ENCODE results near the gene ABHD4. TPM values are rescaled to one million over a fixed set of nuclear protein-coding genes. Genes with fewer than 3 reads are reported as not detected.

The ABHD4 gene
- total RNA-seq, 5 donors from 2014 or later (not counting 1 experiment from before 2014, with no cell fraction given) = 10.1 to 20.9 (median 17.3) TPM

- Mint-ChIP-seq H3K4me1 (peaks cover 0 to 8% (median 0%) of the 10 kb centered on the region in 3 donors), H3K27ac (no peak overlapping the region), H3K36me3 (peaks cover 3% of the 10 kb centered on the region), H3K9me3 (no peaks in the 10 kb centered on the region), H3K4me3 (no peak overlapping the region), H3K27me3 (peaks cover 3% of the 10 kb centered on the region in 2 donors)
- Histone ChIP-seq H3K36me3 (ENCODE audit: control insufficient read depth in 2 of 2, extremely low read depth in 1 of 2, insufficient read depth in 1 of 2, low read length in 1 of 2) (no peaks in the 10 kb centered on the region), H3K9me3 (no peaks in the 10 kb centered on the region), H3K4me1 (ENCODE audit: control insufficient read depth in 1 of 2, extremely low read depth in 1 of 2, insufficient read depth in 2 of 2, low read length in 2 of 2) (no peaks in the 10 kb centered on the region), H3K4me3 (ENCODE audit: control insufficient read depth in 1 of 2, extremely low read depth in 1 of 2, low read length in 1 of 2) (no peak overlapping the region), H3K27ac (ENCODE audit: low read length) (no peak overlapping the region), H3K27me3 (replicated peaks in 1 of 2; ENCODE audit: control insufficient read depth in 2 of 2, extremely low read depth in 1 of 2, insufficient read depth in 2 of 2, low read length in 1 of 2) (peaks cover 0 to 5% of the 10 kb centered on the region in 2 experiments)
- ATAC-seq (replicated peaks in 1 of 4) = no peak
- ChIA-PET CTCF (no interaction called here), POLR2A (no interaction called here)
- WGBS (ENCODE audit: insufficient coverage) = no CpG with 5 or more reads among the region's 2 CpGs
- no peak for DNase-seq
Observed at GRCh38 chr14:22623047-22623446, 24.9 kb downstream of the ABHD4 start.

- Mint-ChIP-seq H3K4me3 (no peak overlapping the region), H3K27me3 (peaks cover 8 to 13% of the 10 kb centered on the region in 2 donors), H3K36me3 (peaks cover 6% of the 10 kb centered on the region), H3K9me3 (peaks cover 8 to 13% (median 10%) of the 10 kb centered on the region in 3 donors), H3K4me1 (peaks cover 0 to 8% (median 0%) of the 10 kb centered on the region in 3 donors), H3K27ac (no peak overlapping the region)
- H3K27ac ChIP-seq (ENCODE audit: low read length) = no peak overlapping the region
- ChIA-PET CTCF (no interaction called here), POLR2A (no interaction called here)
- WGBS (ENCODE audit: insufficient coverage) = 87% methylated on average over 4 of the region's 6 CpGs
- peaks cover 0 to 9% of the 10 kb centered on the region in 2 experiments for H3K27me3 ChIP-seq (replicated peaks in 1 of 2; ENCODE audit: control insufficient read depth in 2 of 2, extremely low read depth in 1 of 2, insufficient read depth in 2 of 2, low read length in 1 of 2)
- no peak for DNase-seq
- no peaks in the 10 kb centered on the region for H3K9me3 ChIP-seq
- no peaks in the 10 kb centered on the region for H3K4me1 ChIP-seq (ENCODE audit: control insufficient read depth in 1 of 2, extremely low read depth in 1 of 2, insufficient read depth in 2 of 2, low read length in 2 of 2)
- no peaks in the 10 kb centered on the region for H3K36me3 ChIP-seq (ENCODE audit: control insufficient read depth in 2 of 2, extremely low read depth in 1 of 2, insufficient read depth in 1 of 2, low read length in 1 of 2)
- no peak for ATAC-seq (replicated peaks in 1 of 4)
- no peak overlapping the region for H3K4me3 ChIP-seq (ENCODE audit: control insufficient read depth in 1 of 2, extremely low read depth in 1 of 2, low read length in 1 of 2)
Observed at GRCh38 chr14:22626590-22626989, 28.5 kb downstream of the ABHD4 start.

- ChIA-PET POLR2A (no interaction called here), CTCF (interaction anchor here in 1 of 2 donors (0.6 kb wide), 1 partner anchor 167 kb away, joined by 3 read pairs; no protein-coding TSS in a partner anchor)
- no peak overlapping the region for H3K4me3 ChIP-seq (ENCODE audit: control insufficient read depth in 1 of 2, extremely low read depth in 1 of 2, low read length in 1 of 2)
- Mint-ChIP-seq H3K4me1 (peaks cover 0 to 8% (median 0%) of the 10 kb centered on the region in 3 donors), H3K4me3 (no peak overlapping the region), H3K36me3 (peaks cover 5% of the 10 kb centered on the region), H3K27me3 (peaks cover 11 to 19% of the 10 kb centered on the region in 2 donors), H3K9me3 (peaks cover 8 to 15% (median 10%) of the 10 kb centered on the region in 3 donors), H3K27ac (no peak overlapping the region)
- no peak for DNase-seq
- peaks cover 0 to 9% of the 10 kb centered on the region in 2 experiments for H3K27me3 ChIP-seq (replicated peaks in 1 of 2; ENCODE audit: control insufficient read depth in 2 of 2, extremely low read depth in 1 of 2, insufficient read depth in 2 of 2, low read length in 1 of 2)
- H3K27ac ChIP-seq (ENCODE audit: low read length) = no peak overlapping the region
- H3K9me3 ChIP-seq = no peaks in the 10 kb centered on the region
- WGBS (ENCODE audit: insufficient coverage) = 57% methylated on average over 1 of the region's 7 CpGs
- H3K4me1 ChIP-seq (ENCODE audit: control insufficient read depth in 1 of 2, extremely low read depth in 1 of 2, insufficient read depth in 2 of 2, low read length in 2 of 2) = no peaks in the 10 kb centered on the region
- no peak for ATAC-seq (replicated peaks in 1 of 4)
- H3K36me3 ChIP-seq (ENCODE audit: control insufficient read depth in 2 of 2, extremely low read depth in 1 of 2, insufficient read depth in 1 of 2, low read length in 1 of 2) = no peaks in the 10 kb centered on the region
Observed at GRCh38 chr14:22627506-22628263, 29.6 kb downstream of the ABHD4 start.

- no peaks in the 10 kb centered on the region for H3K9me3 ChIP-seq
- no peaks in the 10 kb centered on the region for H3K36me3 ChIP-seq (ENCODE audit: control insufficient read depth in 2 of 2, extremely low read depth in 1 of 2, insufficient read depth in 1 of 2, low read length in 1 of 2)
- peaks cover 13 to 19% of the 10 kb centered on the region in 2 donors for H3K27me3 Mint-ChIP-seq
- ATAC-seq (replicated peaks in 1 of 4) (no peak), DNase-seq (no peak)
- no peak overlapping the region for H3K27ac Mint-ChIP-seq
- H3K4me1 Mint-ChIP-seq = no peaks in the 10 kb centered on the region
- H3K4me3 Mint-ChIP-seq = no peak overlapping the region
- H3K9me3 Mint-ChIP-seq = peaks cover 8 to 15% (median 10%) of the 10 kb centered on the region in 3 donors
- WGBS (ENCODE audit: insufficient coverage) = 72% methylated on average over 3 of the region's 5 CpGs
- H3K36me3 Mint-ChIP-seq = peaks cover 5% of the 10 kb centered on the region
- ChIA-PET POLR2A (no interaction called here), CTCF (no interaction called here)
- H3K4me1 ChIP-seq (ENCODE audit: control insufficient read depth in 1 of 2, extremely low read depth in 1 of 2, insufficient read depth in 2 of 2, low read length in 2 of 2) = no peaks in the 10 kb centered on the region
- H3K4me3 ChIP-seq (ENCODE audit: control insufficient read depth in 1 of 2, extremely low read depth in 1 of 2, low read length in 1 of 2) = no peak overlapping the region
- H3K27ac ChIP-seq (ENCODE audit: low read length) = no peak overlapping the region
- peaks cover 0 to 9% of the 10 kb centered on the region in 2 experiments for H3K27me3 ChIP-seq (replicated peaks in 1 of 2; ENCODE audit: control insufficient read depth in 2 of 2, extremely low read depth in 1 of 2, insufficient read depth in 2 of 2, low read length in 1 of 2)
Observed at GRCh38 chr14:22629361-22629760, 31.3 kb downstream of the ABHD4 start.

GRCh38 chr14:22630066-22630465 is 32.0 kb downstream of the ABHD4 start:
- no peaks in the 10 kb centered on the region for H3K4me1 ChIP-seq (ENCODE audit: control insufficient read depth in 1 of 2, extremely low read depth in 1 of 2, insufficient read depth in 2 of 2, low read length in 2 of 2)
- Mint-ChIP-seq H3K27me3 (peaks cover 13 to 19% of the 10 kb centered on the region in 2 donors), H3K9me3 (peaks cover 8 to 15% (median 10%) of the 10 kb centered on the region in 3 donors), H3K36me3 (peaks cover 5% of the 10 kb centered on the region), H3K4me1 (no peaks in the 10 kb centered on the region), H3K27ac (no peak overlapping the region), H3K4me3 (no peak overlapping the region)
- peaks cover 0 to 9% of the 10 kb centered on the region in 2 experiments for H3K27me3 ChIP-seq (replicated peaks in 1 of 2; ENCODE audit: control insufficient read depth in 2 of 2, extremely low read depth in 1 of 2, insufficient read depth in 2 of 2, low read length in 1 of 2)
- 100% methylated on average over 2 of the region's 3 CpGs for WGBS (ENCODE audit: insufficient coverage)
- H3K9me3 ChIP-seq = no peaks in the 10 kb centered on the region
- no peak for ATAC-seq (replicated peaks in 1 of 4)
- H3K27ac ChIP-seq (ENCODE audit: low read length) = no peak overlapping the region
- CTCF ChIA-PET = no interaction called here
- DNase-seq = no peak
- POLR2A ChIA-PET = no interaction called here
- H3K4me3 ChIP-seq (ENCODE audit: control insufficient read depth in 1 of 2, extremely low read depth in 1 of 2, low read length in 1 of 2) = no peak overlapping the region
- H3K36me3 ChIP-seq (ENCODE audit: control insufficient read depth in 2 of 2, extremely low read depth in 1 of 2, insufficient read depth in 1 of 2, low read length in 1 of 2) = no peaks in the 10 kb centered on the region

- Mint-ChIP-seq H3K27me3 (peaks cover 13 to 19% of the 10 kb centered on the region in 2 donors), H3K4me1 (no peaks in the 10 kb centered on the region), H3K4me3 (no peak overlapping the region), H3K9me3 (peaks cover 8 to 15% (median 10%) of the 10 kb centered on the region in 3 donors), H3K27ac (no peak overlapping the region), H3K36me3 (peaks cover 5% of the 10 kb centered on the region)
- Histone ChIP-seq H3K27ac (ENCODE audit: low read length) (no peak overlapping the region), H3K27me3 (replicated peaks in 1 of 2; ENCODE audit: control insufficient read depth in 2 of 2, extremely low read depth in 1 of 2, insufficient read depth in 2 of 2, low read length in 1 of 2) (peaks cover 0 to 8% of the 10 kb centered on the region in 2 experiments), H3K4me3 (ENCODE audit: control insufficient read depth in 1 of 2, extremely low read depth in 1 of 2, low read length in 1 of 2) (no peak overlapping the region), H3K4me1 (ENCODE audit: control insufficient read depth in 1 of 2, extremely low read depth in 1 of 2, insufficient read depth in 2 of 2, low read length in 2 of 2) (no peaks in the 10 kb centered on the region), H3K36me3 (ENCODE audit: control insufficient read depth in 2 of 2, extremely low read depth in 1 of 2, insufficient read depth in 1 of 2, low read length in 1 of 2) (no peaks in the 10 kb centered on the region), H3K9me3 (no peaks in the 10 kb centered on the region)
- CTCF ChIA-PET = no interaction called here
- no peak for ATAC-seq (replicated peaks in 1 of 4)
- no peak for DNase-seq
- POLR2A ChIA-PET = no interaction called here
- 75% methylated on average over 2 of the region's 2 CpGs for WGBS (ENCODE audit: insufficient coverage)
Observed at GRCh38 chr14:22630486-22630885, 32.4 kb downstream of the ABHD4 start.

Measured in T-cell (primary cell).